Measurements from ENCODE around the gene SYNJ2BP.
"Not testable (repeated sequence)": the region's sequence is repeated elsewhere in the genome, so short reads cannot be mapped to it uniquely, and the experiment has no call there.

SYNJ2BP gene

GRCh38 chr14:70416725-70417349 is at the start of gene SYNJ2BP:
SYNJ2BP (minus strand) TSS chr14:70417090; CDS start chr14:70416963, 127 bp downstream.
- Mint-ChIP-seq H3K27me3 (no peaks in the 10 kb centered on the region), H3K4me1 (peaks cover 42% of the 10 kb centered on the region), H3K4me3 (peak within 1 kb of the TSS; percentile 92), H3K36me3 (peaks cover 5% of the 10 kb centered on the region), H3K9me3 (no peaks in the 10 kb centered on the region), H3K27ac (peak within 1 kb of the TSS; percentile 86)

- H3K4me1 Mint-ChIP-seq, result no peaks in the 10 kb centered on the region
- H3K4me3 Mint-ChIP-seq, result no peak overlapping the region
- no peaks in the 10 kb centered on the region for H3K36me3 Mint-ChIP-seq
- peaks cover 2% of the 10 kb centered on the region for H3K27me3 Mint-ChIP-seq
- H3K27ac Mint-ChIP-seq, result no peak overlapping the region
- no peaks in the 10 kb centered on the region for H3K9me3 Mint-ChIP-seq
Observed at GRCh38 chr14:70454731-70455130, 37.8 kb upstream of the SYNJ2BP start.

- no peak within 1 kb of the TSS for H3K4me3 Mint-ChIP-seq
- H3K9me3 Mint-ChIP-seq, result no peaks in the 10 kb centered on the region
- H3K27ac Mint-ChIP-seq, result no peak within 1 kb of the TSS
- no peaks in the 10 kb centered on the region for H3K4me1 Mint-ChIP-seq
- no peaks in the 10 kb centered on the region for H3K36me3 Mint-ChIP-seq
- peaks cover 2% of the 10 kb centered on the region for H3K27me3 Mint-ChIP-seq
Observed at GRCh38 chr14:70451874-70452273, 35.0 kb upstream of the SYNJ2BP start, which contains the start of gene ADAM21. ADAM21 (plus strand) TSS chr14:70452174; CDS start chr14:70457500, 5,326 bp downstream.

- Mint-ChIP-seq H3K36me3 (peaks cover 8% of the 10 kb centered on the region), H3K4me3 (no peak overlapping the region), H3K9me3 (peaks cover 7% of the 10 kb centered on the region)
Observed at GRCh38 chr14:70448633-70449340, 31.9 kb upstream of the SYNJ2BP start.

GRCh38 chr14:70442750-70443149 is 25.9 kb upstream of the SYNJ2BP start:
- Mint-ChIP-seq H3K27me3 (peaks cover 2% of the 10 kb centered on the region), H3K36me3 (peaks cover 15% of the 10 kb centered on the region), H3K9me3 (peaks cover 31% of the 10 kb centered on the region), H3K4me3 (no peak overlapping the region), H3K27ac (no peak overlapping the region), H3K4me1 (no peaks in the 10 kb centered on the region)

More at GRCh38 chr14:70448633-70449340, 31.9 kb upstream of the SYNJ2BP start:
- H3K27ac Mint-ChIP-seq, result no peak overlapping the region
- no peaks in the 10 kb centered on the region for H3K27me3 Mint-ChIP-seq
- H3K4me1 Mint-ChIP-seq, result no peaks in the 10 kb centered on the region

- Mint-ChIP-seq H3K36me3 (peaks cover 15% of the 10 kb centered on the region), H3K27ac (no peak overlapping the region), H3K9me3 (peaks cover 31% of the 10 kb centered on the region), H3K4me3 (no peak overlapping the region), H3K4me1 (no peaks in the 10 kb centered on the region), H3K27me3 (peaks cover 2% of the 10 kb centered on the region)
Observed at GRCh38 chr14:70441641-70442040, 24.8 kb upstream of the SYNJ2BP start.

GRCh38 chr14:70436867-70437266 is 20.0 kb upstream of the SYNJ2BP start:
- Mint-ChIP-seq H3K36me3 (peaks cover 6% of the 10 kb centered on the region), H3K27me3 (peaks cover 13% of the 10 kb centered on the region), H3K9me3 (peaks cover 28% of the 10 kb centered on the region), H3K27ac (no peak overlapping the region), H3K4me1 (no peaks in the 10 kb centered on the region), H3K4me3 (no peak overlapping the region)

- not testable (repeated sequence) for H3K4me1 Mint-ChIP-seq, H3K36me3 Mint-ChIP-seq, H3K27ac Mint-ChIP-seq, H3K4me3 Mint-ChIP-seq
- Mint-ChIP-seq H3K9me3 (peaks cover 11% of the 10 kb centered on the region), H3K27me3 (peaks cover 14% of the 10 kb centered on the region)
Observed at GRCh38 chr14:70426555-70426954, 9.7 kb upstream of the SYNJ2BP start.

- Mint-ChIP-seq H3K4me1 (no peaks in the 10 kb centered on the region), H3K27me3 (peaks cover 8% of the 10 kb centered on the region), H3K36me3 (peaks cover 1% of the 10 kb centered on the region), H3K9me3 (no peaks in the 10 kb centered on the region), H3K4me3 (no peak overlapping the region), H3K27ac (no peak overlapping the region)
Observed at GRCh38 chr14:70425354-70425753, 8.5 kb upstream of the SYNJ2BP start.

GRCh38 chr14:70422538-70422937 is 5.6 kb upstream of the SYNJ2BP start:
- Mint-ChIP-seq H3K4me1 (no peaks in the 10 kb centered on the region), H3K27me3 (no peaks in the 10 kb centered on the region), H3K36me3 (no peaks in the 10 kb centered on the region), H3K27ac (no peak overlapping the region), H3K4me3 (no peak overlapping the region), H3K9me3 (no peaks in the 10 kb centered on the region)

- not testable (repeated sequence) for H3K9me3 Mint-ChIP-seq, H3K36me3 Mint-ChIP-seq, H3K27ac Mint-ChIP-seq, H3K27me3 Mint-ChIP-seq, H3K4me3 Mint-ChIP-seq
- peaks cover 21% of the 10 kb centered on the region for H3K4me1 Mint-ChIP-seq
Observed at GRCh38 chr14:70419270-70419931, 2.5 kb upstream of the SYNJ2BP start.

- H3K9me3 Mint-ChIP-seq, result no peaks in the 10 kb centered on the region
- H3K4me1 Mint-ChIP-seq, result peaks cover 47% of the 10 kb centered on the region
- H3K27ac Mint-ChIP-seq, result peak overlapping the region; percentile 86
- H3K36me3 Mint-ChIP-seq, result peaks cover 5% of the 10 kb centered on the region
- H3K4me3 Mint-ChIP-seq, result peak overlapping the region; percentile 92
- H3K27me3 Mint-ChIP-seq, result no peaks in the 10 kb centered on the region
Observed at GRCh38 chr14:70416338-70416724, 559 bp downstream of the SYNJ2BP start.

GRCh38 chr14:70415788-70416187 is 1.1 kb downstream of the SYNJ2BP start:
- Mint-ChIP-seq H3K9me3 (no peaks in the 10 kb centered on the region), H3K4me3 (peak overlapping the region; percentile 92), H3K27ac (peak overlapping the region; percentile 52), H3K27me3 (no peaks in the 10 kb centered on the region), H3K36me3 (peaks cover 5% of the 10 kb centered on the region), H3K4me1 (peaks cover 50% of the 10 kb centered on the region)

GRCh38 chr14:70407621-70408020 is 9.3 kb downstream of the SYNJ2BP start:
- peaks cover 16% of the 10 kb centered on the region for H3K36me3 Mint-ChIP-seq
- no peak overlapping the region for H3K4me3 Mint-ChIP-seq
- no peaks in the 10 kb centered on the region for H3K27me3 Mint-ChIP-seq
- H3K9me3 Mint-ChIP-seq, result no peaks in the 10 kb centered on the region
- peaks cover 53% of the 10 kb centered on the region for H3K4me1 Mint-ChIP-seq
- no peak overlapping the region for H3K27ac Mint-ChIP-seq

- peaks cover 47% of the 10 kb centered on the region for H3K4me1 Mint-ChIP-seq
- peaks cover 19% of the 10 kb centered on the region for H3K36me3 Mint-ChIP-seq
- H3K27ac Mint-ChIP-seq, H3K27me3 Mint-ChIP-seq, H3K9me3 Mint-ChIP-seq, H3K4me3 Mint-ChIP-seq: not testable (repeated sequence)
Observed at GRCh38 chr14:70406216-70406615, 10.7 kb downstream of the SYNJ2BP start.

GRCh38 chr14:70403335-70403734 is 13.6 kb downstream of the SYNJ2BP start:
- not testable (repeated sequence) for H3K27me3 Mint-ChIP-seq

More at GRCh38 chr14:70403335-70403734, 13.6 kb downstream of the SYNJ2BP start:
- H3K4me3 Mint-ChIP-seq, H3K27ac Mint-ChIP-seq, H3K9me3 Mint-ChIP-seq: not testable (repeated sequence)
- H3K4me1 Mint-ChIP-seq, result peaks cover 35% of the 10 kb centered on the region
- H3K36me3 Mint-ChIP-seq, result peaks cover 12% of the 10 kb centered on the region
